Kidney (tissue), 11 donors: Measurements from ENCODE around the gene SIRT3. TPM values are rescaled to one million over a fixed set of nuclear protein-coding genes. Genes with fewer than 3 reads are reported as not detected.
"Not testable (repeated sequence)": the region's sequence is repeated elsewhere in the genome, so short reads cannot be mapped to it uniquely, and the experiment has no call there.

Source experiments
- DNase-seq, 5 donors: peaks; one replicate each; pipeline ENCODE4 v3.0.0-alpha.2; 2013 to 2020
- FAIRE-seq: peaks from 2 replicates; lab custom pipeline; 2012; peaks lifted over from hg19 to GRCh38; lab: Jason Lieb, UNC
- H3K27ac ChIP-seq, 2 donors: one replicate each; pipeline ENCODE4 v1.7.0; 2013; ENCODE audit warnings: low read depth in 2 of 2, low read length in 2 of 2, inconsistent platforms in 1 of 2
- H3K27me3 ChIP-seq: one replicate; pipeline ENCODE4 v1.7.1; 2013; ENCODE audit warnings: low read length, inconsistent platforms; ENCODE audit not compliant: control insufficient read depth, insufficient read depth
- H3K36me3 ChIP-seq, 3 donors: one replicate each; pipeline versions ENCODE4 v1.7.0 to v1.7.1; 2013; ENCODE audit warnings: low read length in 3 of 3, control low read depth in 1 of 3, inconsistent platforms in 1 of 3; ENCODE audit not compliant: insufficient read depth in 3 of 3, control insufficient read depth in 2 of 3
- H3K4me1 ChIP-seq, 3 donors: one replicate each; pipeline versions ENCODE4 v1.7.0 to v1.7.1; 2013; ENCODE audit warnings: low read length in 3 of 3, inconsistent platforms in 1 of 3, low read depth in 1 of 3; ENCODE audit not compliant: control insufficient read depth in 2 of 3, insufficient read depth in 2 of 3
- H3K4me3 ChIP-seq, 3 donors: one replicate each; pipeline versions ENCODE4 v1.7.0 to v1.8.1; 2013; ENCODE audit warnings: low read length in 3 of 3, control low read depth in 1 of 3, inconsistent platforms in 1 of 3
- H3K9ac ChIP-seq, 3 donors: one replicate each; pipeline versions ENCODE4 v1.7.0 to v1.7.1; 2013; ENCODE audit warnings: low read length in 3 of 3, control low read depth in 1 of 3, inconsistent platforms in 1 of 3
- H3K9me3 ChIP-seq, 3 donors: one replicate each; pipeline versions ENCODE4 v1.7.0 to v1.7.1; 2013; ENCODE audit warnings: low read length in 3 of 3, control low read depth in 1 of 3, inconsistent platforms in 1 of 3; ENCODE audit not compliant: control insufficient read depth in 2 of 3, insufficient read depth in 1 of 3
- intact Hi-C: fragments of 100-400 bp; cut with DNase I; formaldehyde crosslinking; loops from one replicate; pipeline ENCODE4 v1.11.1; 2022
- polyA plus RNA-seq: library from polyadenylated mRNA; stranded (reverse); fragments of 350-450 nt; fragmentation: Illumina TruSeq; extraction: RNeasy Lipid Tissue Mini Kit (QIAGEN cat#74804); gene quantifications from one replicate; pipeline ENCODE4 v1.2.3, GENCODE V29; 2014; ENCODE audit warnings: low read depth, low replicate concordance; ENCODE audit not compliant: insufficient read depth
- total RNA-seq: library from RNA; stranded (reverse); fragmentation: NEBNext Ultra II Directional; extraction: Animal tissue kit (Norgen Biotek cat#: 25700); gene quantifications from one replicate; pipeline ENCODE4 v1.2.1, GENCODE V29; 2021
- donor health status: control.
- donor health status: control.
- donor health status: DM: yes; HTN: yes; CAD: no.
- donor health status: Normal renal cell carcinoma (clear cell type).

The SIRT3 gene
- total and polyA plus RNA-seq, 2 donors from 2014 or later, result 28.3 to 28.7 TPM

DNA sequence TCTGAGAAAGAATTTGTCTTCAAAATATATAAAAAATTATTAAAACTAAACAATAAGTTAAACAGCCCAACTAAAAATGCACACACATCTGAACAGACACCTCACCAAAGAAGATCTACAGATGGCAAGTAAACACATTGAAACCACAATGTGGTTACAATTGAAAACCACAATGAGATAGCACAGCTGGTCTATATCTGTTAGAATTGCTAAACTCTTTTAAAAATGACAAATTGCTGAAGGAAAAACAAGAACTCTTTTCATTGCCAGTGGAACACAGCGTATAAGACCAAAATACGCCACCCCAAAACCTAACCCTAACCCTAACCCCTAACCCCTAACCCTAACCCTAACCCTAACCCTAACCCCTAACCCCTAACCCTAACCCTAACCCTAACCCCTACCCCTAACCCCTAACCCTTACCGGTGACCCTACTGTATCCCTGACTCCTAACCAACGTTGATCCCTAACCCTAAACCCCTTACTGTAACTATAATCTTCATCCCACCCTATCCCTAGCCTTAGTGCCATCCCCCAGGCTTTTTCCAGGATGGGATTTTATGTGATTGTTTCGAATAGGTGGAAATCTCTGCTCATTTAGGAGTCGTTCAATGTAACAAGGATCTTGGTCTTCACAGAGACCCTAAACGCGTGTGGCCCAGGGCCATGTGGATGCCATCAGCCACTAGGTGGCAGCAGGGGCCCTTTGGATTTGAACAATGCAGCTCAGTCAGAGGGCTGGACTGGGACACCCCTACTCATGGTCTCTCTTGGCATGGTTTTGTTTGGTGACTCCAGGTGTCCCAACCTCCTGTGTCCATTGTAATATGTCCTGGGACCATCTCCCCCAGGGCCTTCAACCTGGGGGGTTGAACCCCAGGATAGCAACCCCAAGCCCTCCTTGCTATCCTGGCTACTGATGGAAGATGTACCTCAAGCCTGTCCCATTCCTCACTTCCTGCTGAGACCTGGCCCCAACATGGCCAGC, 44.4 kb downstream of the SIRT3 start:
- H3K27me3 ChIP-seq, H3K4me3 ChIP-seq, H3K4me1 ChIP-seq, H3K27ac ChIP-seq, FAIRE-seq, intact Hi-C loops, H3K9ac ChIP-seq, H3K9me3 ChIP-seq, H3K36me3 ChIP-seq: not testable (repeated sequence)
- DNase-seq, result peak in 2 of 5 donors; percentile 30 to 83

DNA sequence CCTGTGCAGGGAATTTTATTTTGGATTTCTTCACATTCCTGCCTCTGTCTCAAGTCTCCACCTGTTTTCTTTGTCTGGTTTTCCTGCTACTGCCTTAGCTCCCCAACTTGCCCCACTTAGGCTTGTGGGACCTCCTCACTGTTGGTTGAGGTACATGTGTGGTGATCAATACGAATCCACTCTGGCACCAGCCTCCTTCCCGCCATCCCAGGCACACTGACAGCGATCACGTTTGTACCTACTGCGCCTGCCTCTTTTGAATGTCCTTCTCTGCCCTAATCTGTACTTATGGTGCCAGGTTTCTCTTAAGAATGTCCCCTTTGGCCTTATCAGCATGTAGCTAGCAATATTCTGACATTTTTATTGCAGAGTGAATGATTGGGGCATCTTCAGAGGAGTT, 45.6 kb downstream of the SIRT3 start:
- H3K27ac ChIP-seq, H3K9ac ChIP-seq, H3K27me3 ChIP-seq, H3K36me3 ChIP-seq, H3K4me1 ChIP-seq, intact Hi-C loops, H3K4me3 ChIP-seq, H3K9me3 ChIP-seq, FAIRE-seq: not testable (repeated sequence)
- DNase-seq, result peak in 1 of 5 donors; percentile 59

DNA sequence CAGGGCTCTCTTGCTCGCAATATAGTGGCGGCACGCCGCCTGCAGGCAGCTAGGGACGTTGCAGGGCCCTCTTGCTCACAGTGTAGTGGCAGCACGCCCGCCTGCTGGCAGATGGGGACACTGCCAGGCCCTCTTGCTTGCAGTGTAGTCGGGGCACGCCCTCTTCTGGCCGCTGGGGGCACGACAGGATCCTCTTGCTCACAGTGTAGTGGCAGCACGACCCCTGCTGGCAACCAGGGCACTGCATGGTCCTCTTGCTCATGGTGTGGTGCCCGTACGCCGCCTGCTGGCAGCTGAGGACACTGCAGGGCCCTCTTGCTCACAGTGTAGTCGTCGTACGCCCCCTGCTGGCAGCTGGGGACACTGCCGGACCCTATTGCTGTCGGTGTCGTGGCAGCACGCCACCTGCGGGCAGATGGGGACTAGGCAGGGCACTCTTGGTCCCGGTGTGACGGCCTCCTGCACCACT, 46.3 kb downstream of the SIRT3 start:
- DNase-seq, result peak in 1 of 5 donors; percentile 62
- not testable (repeated sequence) for FAIRE-seq

DNA sequence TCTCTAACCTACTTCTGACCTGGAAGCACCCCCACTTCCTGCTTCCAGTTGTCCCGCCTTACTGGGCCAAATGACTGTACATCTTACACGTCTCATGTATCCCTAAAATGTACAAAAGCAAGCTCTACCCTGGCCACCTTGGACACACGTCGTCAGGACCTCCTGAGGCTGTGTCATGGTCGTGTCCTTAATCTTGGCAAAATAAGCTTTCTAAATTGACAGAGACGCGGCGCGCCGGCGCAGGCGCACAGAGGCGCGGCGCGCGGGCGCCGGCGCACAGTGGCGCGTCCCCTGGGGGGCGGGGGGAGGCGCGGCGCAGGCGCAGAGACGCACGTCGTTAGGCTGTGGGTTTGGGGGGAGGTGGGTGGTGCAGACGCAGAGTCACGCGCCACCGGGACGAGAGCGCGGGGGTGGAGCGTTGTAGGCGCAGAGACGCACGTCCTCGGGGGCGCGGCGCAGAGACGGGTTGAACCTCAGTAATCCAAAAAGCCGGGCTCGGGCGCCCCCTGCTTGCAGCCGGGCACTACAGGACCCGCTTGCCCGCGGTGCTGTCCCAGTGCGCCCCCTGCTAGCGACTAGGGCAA, 46.9 kb downstream of the SIRT3 start:
- H3K9me3 ChIP-seq, H3K27ac ChIP-seq, H3K36me3 ChIP-seq, H3K4me1 ChIP-seq, H3K27me3 ChIP-seq, FAIRE-seq, H3K4me3 ChIP-seq, intact Hi-C loops, H3K9ac ChIP-seq: not testable (repeated sequence)
- DNase-seq, result peak in 3 of 5 donors; percentile 1 to 70 (median 47)

More for the DNA sequence above, 46.3 kb downstream of the SIRT3 start:
- H3K4me1 ChIP-seq, H3K27me3 ChIP-seq, intact Hi-C loops, H3K27ac ChIP-seq, H3K9ac ChIP-seq, H3K36me3 ChIP-seq, H3K9me3 ChIP-seq, H3K4me3 ChIP-seq: not testable (repeated sequence)

DNA sequence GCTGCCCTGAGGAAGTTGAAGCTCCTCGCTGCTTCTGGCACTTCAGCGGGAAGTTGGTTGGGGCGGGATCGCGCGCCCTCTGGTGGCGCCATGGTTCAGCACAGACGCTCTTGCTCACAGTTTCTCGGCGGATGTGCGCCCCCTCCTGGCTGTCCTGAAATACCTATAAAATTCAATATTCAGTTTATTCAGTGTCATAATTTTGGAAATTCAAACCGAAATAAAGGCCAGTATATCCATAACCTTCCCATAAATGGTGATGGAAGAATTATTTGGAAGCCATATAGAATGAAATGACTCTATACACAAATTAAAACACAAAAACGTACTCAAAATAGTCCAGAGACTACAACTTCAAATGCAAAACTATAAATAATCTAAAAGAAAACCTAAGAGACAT, 55.9 kb downstream of the SIRT3 start:
- H3K4me3 ChIP-seq, H3K27me3 ChIP-seq, H3K4me1 ChIP-seq, H3K27ac ChIP-seq, DNase-seq, intact Hi-C loops, FAIRE-seq, H3K9ac ChIP-seq, H3K36me3 ChIP-seq, H3K9me3 ChIP-seq: not testable (repeated sequence)

Other genes starting within 250 kb of the SIRT3 start
- gene SCGB1C1, start 43.3 kb downstream of the SIRT3 start, total RNA-seq, result not detected
- not detected for gene SCGB1C1, start 43.3 kb downstream of the SIRT3 start, polyA plus RNA-seq
- gene BET1L, start 28.9 kb downstream of the SIRT3 start, total RNA-seq, result 56.5 TPM
- 43.9 TPM for gene BET1L, start 28.9 kb downstream of the SIRT3 start, polyA plus RNA-seq
- 92.1 TPM for gene RIC8A, start 28.6 kb downstream of the SIRT3 start, total RNA-seq
- 52.3 TPM for gene RIC8A, start 28.6 kb downstream of the SIRT3 start, polyA plus RNA-seq
- gene PSMD13, start 634 bp upstream of the SIRT3 start, total RNA-seq, result 87.7 TPM
- gene PSMD13, start 634 bp upstream of the SIRT3 start, polyA plus RNA-seq, result 115 TPM
- gene NLRP6, start 42.1 kb upstream of the SIRT3 start, total RNA-seq, result 1.6 TPM
- 0.32 TPM for gene NLRP6, start 42.1 kb upstream of the SIRT3 start, polyA plus RNA-seq
- gene PGGHG, start 52.8 kb upstream of the SIRT3 start, total RNA-seq, result 64.1 TPM
- gene PGGHG, start 52.8 kb upstream of the SIRT3 start, polyA plus RNA-seq, result 16.1 TPM
- not detected for gene IFITM5, start 63.2 kb upstream of the SIRT3 start, total RNA-seq
- gene IFITM5, start 63.2 kb upstream of the SIRT3 start, polyA plus RNA-seq, result not detected
- gene IFITM2, start 71.5 kb upstream of the SIRT3 start, total RNA-seq, result 1,111 TPM
- 814 TPM for gene IFITM2, start 71.5 kb upstream of the SIRT3 start, polyA plus RNA-seq
- gene IFITM1, start 77.7 kb upstream of the SIRT3 start, total RNA-seq, result 440 TPM
- 248 TPM for gene IFITM1, start 77.7 kb upstream of the SIRT3 start, polyA plus RNA-seq
- 1,286 TPM for gene IFITM3, start 84.5 kb upstream of the SIRT3 start, total RNA-seq
- 1,281 TPM for gene IFITM3, start 84.5 kb upstream of the SIRT3 start, polyA plus RNA-seq
- gene B4GALNT4, start 133.2 kb upstream of the SIRT3 start, total RNA-seq, result 1.4 TPM
- 0.82 TPM for gene B4GALNT4, start 133.2 kb upstream of the SIRT3 start, polyA plus RNA-seq
- 3.6 TPM for gene PKP3, start 157.9 kb upstream of the SIRT3 start, total RNA-seq
- gene PKP3, start 157.9 kb upstream of the SIRT3 start, polyA plus RNA-seq, result 1.9 TPM
- gene SIGIRR, start 178.7 kb upstream of the SIRT3 start, total RNA-seq, result 89.1 TPM
- 181 TPM for gene SIGIRR, start 178.7 kb upstream of the SIRT3 start, polyA plus RNA-seq
- gene ANO9, start 205.7 kb upstream of the SIRT3 start, total RNA-seq, result 21.8 TPM
- gene ANO9, start 205.7 kb upstream of the SIRT3 start, polyA plus RNA-seq, result 11.3 TPM
- 28.5 TPM for gene PTDSS2, start 213.9 kb upstream of the SIRT3 start, total RNA-seq
- gene PTDSS2, start 213.9 kb upstream of the SIRT3 start, polyA plus RNA-seq, result 37.7 TPM